Epithelial cell of esophagus (primary cell): ENCODE results near the gene P4HB.

ENCODE experiments used
- DNase-seq: peaks from one replicate; pipeline ENCODE4 v3.0.0; 2010; ENCODE audit warnings: low read depth
- H3K4me3 ChIP-seq: 2 replicates; pipeline ENCODE4 v1.5.1; 2011; ENCODE audit warnings: mild to moderate bottlenecking, low read length, control low read depth
- TF ChIP-seq, protein P1 (sequence below): IDR thresholded peaks from 2 replicates; pipeline ENCODE4 v1.5.1; 2011; ENCODE audit warnings: low read depth, mild to moderate bottlenecking, low read length, control low read depth, inconsistent platforms; ENCODE audit not compliant: insufficient read depth; ENCODE audit errors: missing control alignments

The P4HB gene

GRCh38 chr17:81815646-81815986, 44.7 kb downstream of the P4HB start:
- DNase-seq, result no peak
- TF ChIP-seq, protein P1, sequence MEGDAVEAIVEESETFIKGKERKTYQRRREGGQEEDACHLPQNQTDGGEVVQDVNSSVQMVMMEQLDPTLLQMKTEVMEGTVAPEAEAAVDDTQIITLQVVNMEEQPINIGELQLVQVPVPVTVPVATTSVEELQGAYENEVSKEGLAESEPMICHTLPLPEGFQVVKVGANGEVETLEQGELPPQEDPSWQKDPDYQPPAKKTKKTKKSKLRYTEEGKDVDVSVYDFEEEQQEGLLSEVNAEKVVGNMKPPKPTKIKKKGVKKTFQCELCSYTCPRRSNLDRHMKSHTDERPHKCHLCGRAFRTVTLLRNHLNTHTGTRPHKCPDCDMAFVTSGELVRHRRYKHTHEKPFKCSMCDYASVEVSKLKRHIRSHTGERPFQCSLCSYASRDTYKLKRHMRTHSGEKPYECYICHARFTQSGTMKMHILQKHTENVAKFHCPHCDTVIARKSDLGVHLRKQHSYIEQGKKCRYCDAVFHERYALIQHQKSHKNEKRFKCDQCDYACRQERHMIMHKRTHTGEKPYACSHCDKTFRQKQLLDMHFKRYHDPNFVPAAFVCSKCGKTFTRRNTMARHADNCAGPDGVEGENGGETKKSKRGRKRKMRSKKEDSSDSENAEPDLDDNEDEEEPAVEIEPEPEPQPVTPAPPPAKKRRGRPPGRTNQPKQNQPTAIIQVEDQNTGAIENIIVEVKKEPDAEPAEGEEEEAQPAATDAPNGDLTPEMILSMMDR, result no peak
- H3K4me3 ChIP-seq, result no peak overlapping the region

DNA sequence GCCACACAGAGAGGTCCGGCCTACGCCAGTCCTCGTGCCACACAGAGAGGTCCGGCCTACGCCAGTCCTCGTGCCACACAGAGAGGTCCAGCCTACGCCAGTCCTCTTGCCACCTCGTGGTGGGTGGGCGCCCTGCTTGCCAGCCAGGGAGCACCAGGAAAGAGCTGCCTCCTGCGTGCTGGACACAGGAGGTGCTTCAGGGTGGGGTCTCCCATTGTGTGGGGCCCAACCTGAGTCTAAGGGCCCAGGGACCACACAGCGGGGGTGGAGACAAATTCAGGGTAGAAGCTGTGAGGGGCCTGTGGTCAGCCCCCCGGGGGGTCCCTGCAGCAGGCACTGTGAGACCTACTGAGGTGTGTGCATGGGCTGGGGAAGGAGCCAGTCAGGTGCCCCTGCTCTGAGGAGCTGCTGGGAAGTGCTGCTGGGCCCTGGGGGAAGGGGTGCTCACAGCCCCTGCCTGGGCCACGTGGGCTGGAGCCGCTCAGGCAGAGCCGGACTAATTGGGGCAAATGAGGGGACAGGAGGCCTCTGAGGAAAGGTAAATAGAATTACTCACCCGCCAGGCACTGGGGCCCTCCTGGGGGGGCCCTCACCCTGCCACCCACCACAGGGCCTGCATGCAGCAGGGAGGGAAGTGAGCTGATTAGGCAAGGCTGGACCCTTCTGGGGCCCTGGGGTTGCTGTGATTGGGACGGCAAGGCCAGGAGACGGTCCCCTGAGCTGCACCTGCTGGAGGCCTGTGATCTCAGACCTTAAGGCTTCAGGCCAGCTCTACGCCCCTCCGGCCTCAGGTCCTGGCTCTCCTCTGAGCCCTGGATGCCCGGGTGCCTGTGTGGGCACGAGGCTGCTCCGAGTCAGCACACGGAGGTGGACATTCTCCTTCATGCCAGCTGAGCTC, 45.3 kb downstream of the P4HB start:
- DNase-seq, result no peak
- H3K4me3 ChIP-seq, result no peak overlapping the region
- TF ChIP-seq, protein P1, result no peak

- TF ChIP-seq, protein P1, result no peak
- H3K4me3 ChIP-seq, result no peak overlapping the region
- DNase-seq, result no peak
Measured at GRCh38 chr17:81813861-81814683, 46.3 kb downstream of the P4HB start.

GRCh38 chr17:81813371-81813684, 47.0 kb downstream of the P4HB start:
- TF ChIP-seq, protein P1, result no peak
- no peak for DNase-seq
- H3K4me3 ChIP-seq, result no peak overlapping the region

DNA sequence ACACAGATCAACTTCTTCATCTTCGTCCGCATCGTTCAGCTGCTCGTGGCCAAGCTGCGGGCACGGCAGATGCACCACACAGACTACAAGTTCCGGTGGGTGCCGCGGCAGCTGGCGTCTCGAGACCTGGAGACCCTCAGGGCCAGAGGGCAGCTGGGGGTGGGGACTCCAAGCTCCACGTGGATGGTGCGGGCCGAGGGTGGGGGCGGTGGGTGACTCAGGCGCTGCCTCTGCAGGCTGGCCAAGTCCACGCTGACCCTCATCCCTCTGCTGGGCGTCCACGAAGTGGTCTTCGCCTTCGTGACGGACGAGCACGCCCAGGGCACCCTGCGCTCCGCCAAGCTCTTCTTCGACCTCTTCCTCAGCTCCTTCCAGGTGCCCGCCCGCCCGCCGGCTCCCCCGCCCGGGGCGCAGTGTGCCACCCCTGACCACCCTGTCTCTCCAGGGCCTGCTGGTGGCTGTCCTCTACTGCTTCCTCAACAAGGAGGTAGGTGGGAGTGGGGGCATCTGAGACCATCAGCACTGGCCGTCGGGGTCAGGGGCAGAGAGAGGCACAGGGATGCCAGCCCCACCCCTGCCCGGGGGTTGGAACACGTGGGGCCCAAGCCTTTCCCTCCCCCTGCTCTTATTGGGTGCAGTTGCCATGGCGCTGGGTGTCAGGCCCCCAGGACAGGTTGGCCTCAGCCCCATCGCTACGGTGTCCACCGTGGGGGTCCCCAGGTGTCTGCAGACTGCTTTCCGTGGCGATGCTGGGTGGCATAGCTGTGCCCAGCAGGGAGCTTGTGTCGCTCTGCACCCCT, 47.6 kb downstream of the P4HB start:
- TF ChIP-seq, protein P1, result no peak
- no peak for DNase-seq
- no peak overlapping the region for H3K4me3 ChIP-seq

GRCh38 chr17:81811705-81812570, 48.4 kb downstream of the P4HB start:
- TF ChIP-seq, protein P1, result no peak
- H3K4me3 ChIP-seq, result no peak overlapping the region
- DNase-seq, result no peak
